GM12891 (cell line): ENCODE data around the gene AGA.

Source experiments
- POLR2A ChIP-seq: IDR thresholded peaks from 2 replicates; pipeline ENCODE4 v1.6.1; 2011; ENCODE audit warnings: low read depth, low read length, control low read depth
- POLR2AphosphoS5 ChIP-seq: IDR thresholded peaks from 2 replicates; pipeline ENCODE4 v1.6.1; 2011; ENCODE audit warnings: low read depth, low read length, control low read depth
- POU2F2 ChIP-seq: IDR thresholded peaks from 2 replicates; pipeline ENCODE4 v1.6.1; 2011; ENCODE audit warnings: low read depth, mild to moderate bottlenecking, control low read depth, low read length, moderate library complexity
- SPI1 ChIP-seq: IDR thresholded peaks from 2 replicates; pipeline ENCODE4 v1.6.1; 2011; ENCODE audit warnings: low read depth, low read length, control low read depth
- TAF1 ChIP-seq: IDR thresholded peaks from 2 replicates; pipeline ENCODE4 v1.6.1; 2011; ENCODE audit warnings: low read depth, low read length, control low read depth

- TF ChIP-seq POLR2A (no peak), POLR2AphosphoS5 (no peak), SPI1 (no peak), POU2F2 (no peak), TAF1 (no peak)
Observed at GRCh38 chr4:177483760-177484159, 41.5 kb upstream of the AGA start.
